HEK293 (cell line): ENCODE measurements around the gene GAS2L3.

Experiments used
- BCL6B ChIP-seq: fragments of 450-650 bp; formaldehyde crosslinking; IDR thresholded peaks from 2 replicates; pipeline ENCODE4 v1.5.1; 2017; ENCODE audit warnings: missing biosample characterization, missing genetic modification characterization
- GLI4 ChIP-seq: fragments of 450-650 bp; formaldehyde crosslinking; IDR thresholded peaks from 2 replicates; pipeline ENCODE4 v1.5.1; 2016; ENCODE audit warnings: missing biosample characterization, missing genetic modification characterization
- KLF8 ChIP-seq: fragments of 450-650 bp; formaldehyde crosslinking; IDR thresholded peaks from 2 replicates; pipeline ENCODE4 v1.5.1; 2016; ENCODE audit warnings: missing biosample characterization, missing genetic modification characterization
- OVOL3 ChIP-seq: fragments of 450-650 bp; formaldehyde crosslinking; IDR thresholded peaks from 2 replicates; pipeline ENCODE4 v1.5.1; 2016; ENCODE audit warnings: missing biosample characterization, missing genetic modification characterization
- SALL2 ChIP-seq: fragments of 450-650 bp; formaldehyde crosslinking; IDR thresholded peaks from 2 replicates; pipeline ENCODE4 v1.5.0; 2017; ENCODE audit warnings: missing biosample characterization, mild to moderate bottlenecking, missing genetic modification characterization, borderline replicate concordance
- ZBTB10 ChIP-seq: fragments of 450-650 bp; formaldehyde crosslinking; IDR thresholded peaks from 2 replicates; pipeline ENCODE4 v1.5.1; 2016; ENCODE audit warnings: missing biosample characterization, missing genetic modification characterization
- ZBTB20 ChIP-seq: fragments of 450-650 bp; formaldehyde crosslinking; IDR thresholded peaks from 2 replicates; pipeline ENCODE4 v1.5.1; 2016; ENCODE audit warnings: missing biosample characterization, missing genetic modification characterization
- ZBTB8A ChIP-seq: fragments of 450-650 bp; formaldehyde crosslinking; IDR thresholded peaks from 2 replicates; pipeline ENCODE4 v1.5.1; 2016; ENCODE audit warnings: missing biosample characterization, missing genetic modification characterization
- ZNF404 ChIP-seq: fragments of 450-650 bp; formaldehyde crosslinking; IDR thresholded peaks from 2 replicates; pipeline ENCODE4 v1.5.1; 2017; ENCODE audit warnings: missing biosample characterization, missing genetic modification characterization
- ZNF423 ChIP-seq: fragments of 450-650 bp; formaldehyde crosslinking; IDR thresholded peaks from 2 replicates; pipeline ENCODE4 v1.5.1; 2016; ENCODE audit warnings: missing biosample characterization, missing genetic modification characterization
- ZNF449 ChIP-seq: fragments of 450-650 bp; formaldehyde crosslinking; IDR thresholded peaks from 2 replicates; pipeline ENCODE4 v1.5.1; 2017; ENCODE audit warnings: missing biosample characterization, mild to moderate bottlenecking, missing genetic modification characterization, moderate library complexity
- ZNF549 ChIP-seq: fragments of 450-650 bp; IDR thresholded peaks from 2 replicates; pipeline ENCODE4 v1.5.1; 2018; ENCODE audit warnings: missing biosample characterization, missing genetic modification characterization, mild to moderate bottlenecking, inconsistent platforms, moderate library complexity
- ZNF561 ChIP-seq: fragments of 450-650 bp; IDR thresholded peaks from 2 replicates; pipeline ENCODE4 v1.5.1; 2018; ENCODE audit warnings: missing biosample characterization, missing genetic modification characterization, borderline replicate concordance
- ZNF571 ChIP-seq: fragments of 450-650 bp; formaldehyde crosslinking; IDR thresholded peaks from 2 replicates; pipeline ENCODE4 v1.5.0; 2017; ENCODE audit warnings: missing biosample characterization, missing genetic modification characterization
- ZNF660 ChIP-seq: fragments of 450-650 bp; IDR thresholded peaks from 2 replicates; pipeline ENCODE4 v1.5.1; 2018; ENCODE audit warnings: missing biosample characterization, mild to moderate bottlenecking, missing genetic modification characterization
- ZNF791 ChIP-seq: fragments of 450-650 bp; formaldehyde crosslinking; IDR thresholded peaks from 2 replicates; pipeline ENCODE4 v1.5.1; 2016; ENCODE audit warnings: missing biosample characterization, missing genetic modification characterization
- ZNF830 ChIP-seq: fragments of 450-650 bp; IDR thresholded peaks from 2 replicates; pipeline ENCODE4 v1.5.0; 2018; ENCODE audit warnings: missing biosample characterization, missing genetic modification characterization, low read depth, mild to moderate bottlenecking, moderate library complexity
- TF ChIP-seq, protein P1 (sequence below): fragments of 450-650 bp; formaldehyde crosslinking; IDR thresholded peaks from 2 replicates; pipeline ENCODE4 v1.5.0; 2017; ENCODE audit warnings: missing biosample characterization, missing genetic modification characterization, borderline replicate concordance
- TF ChIP-seq, protein P2 (sequence below): fragments of 450-650 bp; formaldehyde crosslinking; IDR thresholded peaks from 2 replicates; pipeline ENCODE4 v1.5.1; 2016; ENCODE audit warnings: missing biosample characterization, missing genetic modification characterization, borderline replicate concordance
- TF ChIP-seq, protein P3 (sequence below): fragments of 450-650 bp; formaldehyde crosslinking; IDR thresholded peaks from 2 replicates; pipeline ENCODE4 v1.5.1; 2016; ENCODE audit warnings: missing biosample characterization, missing genetic modification characterization
- TF ChIP-seq, protein P4 (sequence below): fragments of 450-650 bp; formaldehyde crosslinking; IDR thresholded peaks from 2 replicates; pipeline ENCODE4 v1.5.1; 2016; ENCODE audit warnings: missing biosample characterization, missing genetic modification characterization, low read depth
- TF ChIP-seq, protein P5 (sequence below): fragments of 450-650 bp; formaldehyde crosslinking; IDR thresholded peaks from 2 replicates; pipeline ENCODE4 v1.5.1; 2017; ENCODE audit warnings: missing biosample characterization, missing genetic modification characterization

GAS2L3 gene

GRCh38 chr12:100573292-100574186 lies at the start of gene GAS2L3 (continued):
- TF ChIP-seq, protein P1, sequence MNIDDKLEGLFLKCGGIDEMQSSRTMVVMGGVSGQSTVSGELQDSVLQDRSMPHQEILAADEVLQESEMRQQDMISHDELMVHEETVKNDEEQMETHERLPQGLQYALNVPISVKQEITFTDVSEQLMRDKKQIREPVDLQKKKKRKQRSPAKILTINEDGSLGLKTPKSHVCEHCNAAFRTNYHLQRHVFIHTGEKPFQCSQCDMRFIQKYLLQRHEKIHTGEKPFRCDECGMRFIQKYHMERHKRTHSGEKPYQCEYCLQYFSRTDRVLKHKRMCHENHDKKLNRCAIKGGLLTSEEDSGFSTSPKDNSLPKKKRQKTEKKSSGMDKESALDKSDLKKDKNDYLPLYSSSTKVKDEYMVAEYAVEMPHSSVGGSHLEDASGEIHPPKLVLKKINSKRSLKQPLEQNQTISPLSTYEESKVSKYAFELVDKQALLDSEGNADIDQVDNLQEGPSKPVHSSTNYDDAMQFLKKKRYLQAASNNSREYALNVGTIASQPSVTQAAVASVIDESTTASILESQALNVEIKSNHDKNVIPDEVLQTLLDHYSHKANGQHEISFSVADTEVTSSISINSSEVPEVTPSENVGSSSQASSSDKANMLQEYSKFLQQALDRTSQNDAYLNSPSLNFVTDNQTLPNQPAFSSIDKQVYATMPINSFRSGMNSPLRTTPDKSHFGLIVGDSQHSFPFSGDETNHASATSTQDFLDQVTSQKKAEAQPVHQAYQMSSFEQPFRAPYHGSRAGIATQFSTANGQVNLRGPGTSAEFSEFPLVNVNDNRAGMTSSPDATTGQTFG: no peak
- TF ChIP-seq BCL6B: no peak
- no peak for TF ChIP-seq ZNF571 (tag by site-specific recombination)
- no peak for TF ChIP-seq GLI4 (tag by site-specific recombination)
- peak; percentile 37; the same call in 1 of the 2 replicates for TF ChIP-seq OVOL3 (tag by site-specific recombination)
- TF ChIP-seq ZNF791 (tag by site-specific recombination): no peak
- TF ChIP-seq ZNF549: no peak
- TF ChIP-seq ZBTB20 (tag by site-specific recombination): peak; percentile 84
- TF ChIP-seq ZNF423: 0 out of 2 replicates have a peak, but pooled peaks have one; percentile 14
- no peak for TF ChIP-seq SALL2
- TF ChIP-seq ZNF561 (tag by site-specific recombination): peak; percentile 85; the same call in 1 of the 2 replicates
- peak; percentile 57; the same call in 1 of the 2 replicates for TF ChIP-seq ZNF449 (tag by site-specific recombination)
- TF ChIP-seq, protein P2, sequence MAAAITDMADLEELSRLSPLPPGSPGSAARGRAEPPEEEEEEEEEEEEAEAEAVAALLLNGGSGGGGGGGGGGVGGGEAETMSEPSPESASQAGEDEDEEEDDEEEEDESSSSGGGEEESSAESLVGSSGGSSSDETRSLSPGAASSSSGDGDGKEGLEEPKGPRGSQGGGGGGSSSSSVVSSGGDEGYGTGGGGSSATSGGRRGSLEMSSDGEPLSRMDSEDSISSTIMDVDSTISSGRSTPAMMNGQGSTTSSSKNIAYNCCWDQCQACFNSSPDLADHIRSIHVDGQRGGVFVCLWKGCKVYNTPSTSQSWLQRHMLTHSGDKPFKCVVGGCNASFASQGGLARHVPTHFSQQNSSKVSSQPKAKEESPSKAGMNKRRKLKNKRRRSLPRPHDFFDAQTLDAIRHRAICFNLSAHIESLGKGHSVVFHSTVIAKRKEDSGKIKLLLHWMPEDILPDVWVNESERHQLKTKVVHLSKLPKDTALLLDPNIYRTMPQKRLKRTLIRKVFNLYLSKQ (tag by site-specific recombination): no peak
- TF ChIP-seq ZNF660 (tag by site-specific recombination): 0 out of 2 replicates have a peak, but pooled peaks have one; percentile 63
- TF ChIP-seq, protein P3, sequence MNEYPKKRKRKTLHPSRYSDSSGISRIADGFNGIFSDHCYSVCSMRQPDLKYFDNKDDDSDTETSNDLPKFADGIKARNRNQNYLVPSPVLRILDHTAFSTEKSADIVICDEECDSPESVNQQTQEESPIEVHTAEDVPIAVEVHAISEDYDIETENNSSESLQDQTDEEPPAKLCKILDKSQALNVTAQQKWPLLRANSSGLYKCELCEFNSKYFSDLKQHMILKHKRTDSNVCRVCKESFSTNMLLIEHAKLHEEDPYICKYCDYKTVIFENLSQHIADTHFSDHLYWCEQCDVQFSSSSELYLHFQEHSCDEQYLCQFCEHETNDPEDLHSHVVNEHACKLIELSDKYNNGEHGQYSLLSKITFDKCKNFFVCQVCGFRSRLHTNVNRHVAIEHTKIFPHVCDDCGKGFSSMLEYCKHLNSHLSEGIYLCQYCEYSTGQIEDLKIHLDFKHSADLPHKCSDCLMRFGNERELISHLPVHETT (tag by site-specific recombination): no peak
- peak; percentile 77; the same call in 1 of the 2 replicates for TF ChIP-seq KLF8 (tag by site-specific recombination)
- TF ChIP-seq ZBTB8A: peak; percentile 87
- no peak for TF ChIP-seq ZNF830
- no peak for TF ChIP-seq ZNF404
- peak; percentile 82 for TF ChIP-seq ZBTB10 (tag by site-specific recombination)
- TF ChIP-seq, protein P4, sequence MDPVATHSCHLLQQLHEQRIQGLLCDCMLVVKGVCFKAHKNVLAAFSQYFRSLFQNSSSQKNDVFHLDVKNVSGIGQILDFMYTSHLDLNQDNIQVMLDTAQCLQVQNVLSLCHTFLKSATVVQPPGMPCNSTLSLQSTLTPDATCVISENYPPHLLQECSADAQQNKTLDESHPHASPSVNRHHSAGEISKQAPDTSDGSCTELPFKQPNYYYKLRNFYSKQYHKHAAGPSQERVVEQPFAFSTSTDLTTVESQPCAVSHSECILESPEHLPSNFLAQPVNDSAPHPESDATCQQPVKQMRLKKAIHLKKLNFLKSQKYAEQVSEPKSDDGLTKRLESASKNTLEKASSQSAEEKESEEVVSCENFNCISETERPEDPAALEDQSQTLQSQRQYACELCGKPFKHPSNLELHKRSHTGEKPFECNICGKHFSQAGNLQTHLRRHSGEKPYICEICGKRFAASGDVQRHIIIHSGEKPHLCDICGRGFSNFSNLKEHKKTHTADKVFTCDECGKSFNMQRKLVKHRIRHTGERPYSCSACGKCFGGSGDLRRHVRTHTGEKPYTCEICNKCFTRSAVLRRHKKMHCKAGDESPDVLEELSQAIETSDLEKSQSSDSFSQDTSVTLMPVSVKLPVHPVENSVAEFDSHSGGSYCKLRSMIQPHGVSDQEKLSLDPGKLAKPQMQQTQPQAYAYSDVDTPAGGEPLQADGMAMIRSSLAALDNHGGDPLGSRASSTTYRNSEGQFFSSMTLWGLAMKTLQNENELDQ (tag by site-specific recombination): no peak
- TF ChIP-seq, protein P5, sequence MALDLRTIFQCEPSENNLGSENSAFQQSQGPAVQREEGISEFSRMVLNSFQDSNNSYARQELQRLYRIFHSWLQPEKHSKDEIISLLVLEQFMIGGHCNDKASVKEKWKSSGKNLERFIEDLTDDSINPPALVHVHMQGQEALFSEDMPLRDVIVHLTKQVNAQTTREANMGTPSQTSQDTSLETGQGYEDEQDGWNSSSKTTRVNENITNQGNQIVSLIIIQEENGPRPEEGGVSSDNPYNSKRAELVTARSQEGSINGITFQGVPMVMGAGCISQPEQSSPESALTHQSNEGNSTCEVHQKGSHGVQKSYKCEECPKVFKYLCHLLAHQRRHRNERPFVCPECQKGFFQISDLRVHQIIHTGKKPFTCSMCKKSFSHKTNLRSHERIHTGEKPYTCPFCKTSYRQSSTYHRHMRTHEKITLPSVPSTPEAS (tag by site-specific recombination): no peak
